Type B pancreatic cell (in vitro differentiated cells): ENCODE results near the gene PRAF2. TPM values are rescaled to one million over a fixed set of nuclear protein-coding genes. Genes with fewer than 3 reads are reported as not detected.

ENCODE experiments used
- DNase-seq: peaks from one replicate; pipeline ENCODE4 v3.0.0; 2021; ENCODE audit warnings: mixed read lengths; ENCODE audit not compliant: unreplicated experiment; ENCODE audit errors: extremely low spot score
- H3K27ac Mint-ChIP-seq: 2 replicates; pipeline ENCODE4 v1.8.0; 2021; ENCODE audit warnings: mild to moderate bottlenecking, mixed read lengths
- H3K27me3 Mint-ChIP-seq: 2 replicates; pipeline ENCODE4 v1.8.0; 2021; ENCODE audit warnings: mixed read lengths
- H3K36me3 Mint-ChIP-seq: 2 replicates; pipeline ENCODE4 v1.8.0; 2021; ENCODE audit warnings: mixed read lengths
- H3K4me1 Mint-ChIP-seq: one replicate; pipeline ENCODE4 v1.8.0; 2021; ENCODE audit warnings: mixed read lengths; ENCODE audit not compliant: unreplicated experiment
- H3K4me3 Mint-ChIP-seq: 2 replicates; pipeline ENCODE4 v1.8.0; 2021; ENCODE audit warnings: mild to moderate bottlenecking, mixed read lengths
- H3K9me3 Mint-ChIP-seq: 2 replicates; pipeline ENCODE4 v1.8.0; 2021; ENCODE audit warnings: mixed read lengths
- CTCF ChIP-seq: fragments of 200-600 bp; sonication (generic); conservative IDR thresholded peaks from 2 replicates; pipeline ENCODE4 v1.5.0; 2021; ENCODE audit warnings: antibody characterized with exemption, mild to moderate bottlenecking
- total RNA-seq: library from RNA; stranded (reverse); gene quantifications from 2 replicates; pipeline ENCODE4 v1.2.1, GENCODE V29; 2021; ENCODE audit warnings: low replicate concordance

The PRAF2 gene
- total RNA-seq, 1 donor from 2014 or later, result 29.7 TPM

GRCh38 chrX:49072712-49073095 is 1.1 kb downstream of the PRAF2 start:
- Mint-ChIP-seq H3K36me3 (no peaks in the 10 kb centered on the region), H3K4me1 (no peaks in the 10 kb centered on the region), H3K27me3 (no peaks in the 10 kb centered on the region), H3K9me3 (no peaks in the 10 kb centered on the region), H3K27ac (no peak overlapping the region), H3K4me3 (peak overlapping the region; percentile 86)
- no peak for TF ChIP-seq CTCF
- no peak for DNase-seq

- no peak for TF ChIP-seq CTCF
- H3K4me3 Mint-ChIP-seq, result peak overlapping the region; percentile 72
- H3K9me3 Mint-ChIP-seq, result no peaks in the 10 kb centered on the region
- no peaks in the 10 kb centered on the region for H3K4me1 Mint-ChIP-seq
- H3K36me3 Mint-ChIP-seq, result no peaks in the 10 kb centered on the region
- no peak for DNase-seq
- peak overlapping the region; percentile 50 for H3K27ac Mint-ChIP-seq
- H3K27me3 Mint-ChIP-seq, result no peaks in the 10 kb centered on the region
Measured at GRCh38 chrX:49071877-49072711, 1.7 kb downstream of the PRAF2 start.

GRCh38 chrX:49070988-49071387 is 2.8 kb downstream of the PRAF2 start:
- H3K4me1 Mint-ChIP-seq, result no peaks in the 10 kb centered on the region

GRCh38 chrX:49069038-49069437 is 4.8 kb downstream of the PRAF2 start:
- DNase-seq, result no peak
- TF ChIP-seq CTCF, result no peak
- H3K36me3 Mint-ChIP-seq, result no peaks in the 10 kb centered on the region

More at GRCh38 chrX:49070988-49071387, 2.8 kb downstream of the PRAF2 start:
- Mint-ChIP-seq H3K4me3 (no peak overlapping the region), H3K27ac (peak overlapping the region; percentile 26), H3K9me3 (no peaks in the 10 kb centered on the region), H3K27me3 (no peaks in the 10 kb centered on the region), H3K36me3 (no peaks in the 10 kb centered on the region)
- no peak for DNase-seq
- no peak for TF ChIP-seq CTCF

GRCh38 chrX:49067285-49068120 is 6.3 kb downstream of the PRAF2 start:
- Mint-ChIP-seq H3K9me3 (no peaks in the 10 kb centered on the region), H3K36me3 (no peaks in the 10 kb centered on the region)

More at GRCh38 chrX:49069038-49069437, 4.8 kb downstream of the PRAF2 start:
- H3K4me3 Mint-ChIP-seq, result no peak overlapping the region
- H3K4me1 Mint-ChIP-seq, result no peaks in the 10 kb centered on the region
- H3K27me3 Mint-ChIP-seq, result no peaks in the 10 kb centered on the region
- no peak overlapping the region for H3K27ac Mint-ChIP-seq
- no peaks in the 10 kb centered on the region for H3K9me3 Mint-ChIP-seq

More at GRCh38 chrX:49067285-49068120, 6.3 kb downstream of the PRAF2 start:
- Mint-ChIP-seq H3K4me3 (no peak overlapping the region), H3K27ac (no peak overlapping the region), H3K4me1 (no peaks in the 10 kb centered on the region), H3K27me3 (no peaks in the 10 kb centered on the region)
- no peak for DNase-seq
- TF ChIP-seq CTCF, result no peak
